H1 (cell line): ENCODE results near the gene HEXIM1. TPM values are rescaled to one million over a fixed set of nuclear protein-coding genes. Genes with fewer than 3 reads are reported as not detected.

ENCODE experiments used
- CTCF ChIA-PET: fragments of 300-600 bp; sonication (Branson Sonifier 250); formaldehyde crosslinking; loops from one replicate; lab custom pipeline; 2021; ENCODE audit not compliant: partially characterized antibody; lab: Charles Lee
- POLR2A ChIA-PET: fragments of 300-600 bp; sonication (Branson Sonifier 250); formaldehyde crosslinking; loops from one replicate; lab custom pipeline; 2021; ENCODE audit warnings: inconsistent platforms; ENCODE audit not compliant: partially characterized antibody; lab: Charles Lee
- DNase-seq, 2 experiments: peaks; one replicate each; pipeline versions ENCODE4 v3.0.0 to v3.0.0-alpha.2; 2010 to 2022; ENCODE audit warnings: low spot score in 2 of 2, low read depth in 1 of 2, mixed read lengths in 1 of 2
- FAIRE-seq: peaks from 2 replicates; lab custom pipeline; 2011; peaks lifted over from hg19 to GRCh38; lab: Jason Lieb, UNC
- H2AFZ ChIP-seq: 2 replicates; pipeline ENCODE4 v1.8.1; 2012; ENCODE audit warnings: low read length, inconsistent platforms
- H2AK5ac ChIP-seq: 2 replicates; pipeline ENCODE4 v1.6.1; 2013; ENCODE audit warnings: low read depth, low read length
- H2BK120ac ChIP-seq: replicated peaks from 2 replicates; pipeline ENCODE3; 2013; ENCODE audit warnings: low read depth, low read length, inconsistent platforms
- H2BK12ac ChIP-seq: 2 replicates; pipeline ENCODE4 v1.6.1; 2013; ENCODE audit warnings: low read depth, low read length
- H2BK15ac ChIP-seq: 2 replicates; pipeline ENCODE4 v1.6.1; 2013; ENCODE audit warnings: low read length
- H2BK20ac ChIP-seq: 2 replicates; pipeline ENCODE4 v1.6.1; 2013; ENCODE audit warnings: low read length
- H2BK5ac ChIP-seq: 2 replicates; pipeline ENCODE4 v1.6.1; 2013; ENCODE audit warnings: low read depth, low read length
- H3K14ac ChIP-seq: 2 replicates; pipeline ENCODE4 v1.6.1; 2013; ENCODE audit warnings: inconsistent platforms; ENCODE audit not compliant: insufficient read length
- H3K18ac ChIP-seq: 2 replicates; pipeline ENCODE4 v1.6.1; 2013; ENCODE audit warnings: low read length; ENCODE audit errors: extremely low read depth
- H3K23ac ChIP-seq: 2 replicates; pipeline ENCODE4 v1.6.1; 2013; ENCODE audit warnings: inconsistent platforms; ENCODE audit not compliant: insufficient read length
- H3K23me2 ChIP-seq: 2 replicates; pipeline ENCODE4 v1.6.1; 2013; ENCODE audit warnings: low read depth, low read length
- H3K27ac ChIP-seq: 2 replicates; pipeline ENCODE4 v1.6.1; 2011; ENCODE audit warnings: low read depth, low read length, inconsistent platforms
- H3K27me3 ChIP-seq, 4 experiments: replicated peaks in 1 of 4; 1 replicate in 1 of 4; 2 replicates in 3 of 4; pipeline versions ENCODE4 v1.6.1 to v1.8.1; 2011 to 2013; ENCODE audit warnings: low read length in 3 of 4, mild to moderate bottlenecking in 3 of 4, inconsistent platforms in 2 of 4, mixed read lengths in 2 of 4, moderate library complexity in 1 of 4; ENCODE audit not compliant: control insufficient read depth in 3 of 4, insufficient read depth in 3 of 4; ENCODE audit errors: extremely low read depth in 1 of 4
- H3K36me3 ChIP-seq, 4 experiments: 2 replicates each; pipeline versions ENCODE4 v1.6.1 to v1.8.1; 2011 to 2013; ENCODE audit warnings: mild to moderate bottlenecking in 4 of 4, low read length in 3 of 4, moderate library complexity in 2 of 4, control low read depth in 1 of 4, inconsistent platforms in 1 of 4; ENCODE audit not compliant: insufficient read depth in 4 of 4, control insufficient read depth in 2 of 4
- H3K4ac ChIP-seq: replicated peaks from 2 replicates; pipeline ENCODE3; 2013; ENCODE audit warnings: low read length, low read depth, mixed read lengths, inconsistent platforms; ENCODE audit not compliant: insufficient read length
- H3K4me1 ChIP-seq, 4 experiments: replicated peaks in 1 of 4; 1 replicate in 1 of 4; 2 replicates in 3 of 4; pipeline versions ENCODE4 v1.6.1 to v1.8.1; 2011 to 2013; ENCODE audit warnings: low read length in 3 of 4, inconsistent platforms in 2 of 4, mixed read lengths in 1 of 4; ENCODE audit not compliant: insufficient read depth in 4 of 4, control insufficient read depth in 3 of 4
- H3K4me2 ChIP-seq, 2 experiments: 2 replicates each; pipeline versions ENCODE4 v1.6.1 to v1.8.1; 2011 to 2013; ENCODE audit warnings: low read depth in 2 of 2, low read length in 2 of 2, control low read depth in 1 of 2, inconsistent platforms in 1 of 2, mild to moderate bottlenecking in 1 of 2; ENCODE audit not compliant: insufficient read depth in 1 of 2
- H3K4me3 ChIP-seq, 4 experiments: fragments of 200-600, 300-600 bp in 1 of 4; sonication (generic), shearing (Covaris generic), sonication (Bioruptor Twin) in 1 of 4; 2 replicates each; pipeline versions ENCODE4 v1.5.1 to v1.8.1; 2011 to 2016; ENCODE audit warnings: low read length in 4 of 4, low read depth in 3 of 4, control low read depth in 2 of 4, inconsistent platforms in 2 of 4, mild to moderate bottlenecking in 2 of 4, mixed read lengths in 1 of 4, moderate library complexity in 1 of 4; ENCODE audit not compliant: insufficient read depth in 2 of 4; ENCODE audit errors: extremely low read depth in 1 of 4
- H3K56ac ChIP-seq: replicated peaks from 2 replicates; pipeline ENCODE3; 2013; ENCODE audit warnings: low read depth, mild to moderate bottlenecking, mixed read lengths, low read length, inconsistent platforms; ENCODE audit not compliant: insufficient read length
- H3K79me1 ChIP-seq: 2 replicates; pipeline ENCODE4 v1.6.1; 2013; ENCODE audit warnings: low read depth, low read length, control low read depth
- H3K79me2 ChIP-seq, 2 experiments: 2 replicates each; pipeline versions ENCODE4 v1.6.1 to v1.8.1; 2012 to 2013; ENCODE audit warnings: low read length in 2 of 2, mild to moderate bottlenecking in 2 of 2, inconsistent platforms in 1 of 2; ENCODE audit not compliant: insufficient read depth in 2 of 2, control insufficient read depth in 1 of 2
- H3K9ac ChIP-seq, 4 experiments: replicated peaks in 1 of 4; 1 replicate in 1 of 4; 2 replicates in 3 of 4; pipeline versions ENCODE4 v1.6.1 to v1.8.1; 2011 to 2013; ENCODE audit warnings: low read depth in 3 of 4, low read length in 3 of 4, control low read depth in 2 of 4, mild to moderate bottlenecking in 2 of 4, moderate library complexity in 2 of 4, inconsistent platforms in 1 of 4; ENCODE audit errors: extremely low read depth in 1 of 4
- H3K9me3 ChIP-seq, 2 experiments: 2 replicates each; pipeline versions ENCODE4 v1.6.1 to v1.8.1; 2012 to 2013; ENCODE audit warnings: mild to moderate bottlenecking in 2 of 2, moderate library complexity in 2 of 2, control low read depth in 1 of 2, inconsistent platforms in 1 of 2, low read depth in 1 of 2, low read length in 1 of 2, mixed read lengths in 1 of 2; ENCODE audit not compliant: insufficient read depth in 2 of 2
- H4K20me1 ChIP-seq, 2 experiments: replicated peaks in 1 of 2; 2 replicates each; pipeline versions ENCODE3 to v1.8.1; 2011 to 2013; ENCODE audit warnings: inconsistent platforms in 2 of 2, low read length in 2 of 2, mild to moderate bottlenecking in 1 of 2; ENCODE audit not compliant: insufficient read depth in 2 of 2, control insufficient read depth in 1 of 2
- H4K5ac ChIP-seq: 2 replicates; pipeline ENCODE4 v1.6.1; 2013; ENCODE audit warnings: low read length, low read depth, mixed read lengths, inconsistent platforms; ENCODE audit not compliant: insufficient read length
- H4K8ac ChIP-seq: 2 replicates; pipeline ENCODE4 v1.8.0; 2013; ENCODE audit warnings: mild to moderate bottlenecking, moderate library complexity, low read length, inconsistent platforms; ENCODE audit not compliant: insufficient read depth; ENCODE audit errors: extremely low read depth
- H4K91ac ChIP-seq: replicated peaks from 2 replicates; pipeline ENCODE3; 2013; ENCODE audit warnings: low read length, mixed read lengths, inconsistent platforms; ENCODE audit not compliant: insufficient read length
- BACH1 ChIP-seq: IDR thresholded peaks from 2 replicates; pipeline ENCODE4 v1.6.1; 2012; ENCODE audit warnings: low read length, improper control_type of control experiment
- BCL11A ChIP-seq, 2 experiments: IDR thresholded peaks; one replicate each; pipeline ENCODE4 v1.6.1; 2011; ENCODE audit warnings: low read depth in 2 of 2, low read length in 2 of 2, mild to moderate bottlenecking in 2 of 2
- BRCA1 ChIP-seq: IDR thresholded peaks from 2 replicates; pipeline ENCODE4 v1.6.1; 2012; ENCODE audit warnings: low read depth, low read length, improper control_type of control experiment
- EGR1 ChIP-seq: IDR thresholded peaks from 2 replicates; pipeline ENCODE4 v1.6.1; 2011; ENCODE audit warnings: low read depth, low read length, borderline replicate concordance
- EZH2 ChIP-seq: fragments of 200-600 bp; sonication (generic); IDR thresholded peaks from 2 replicates; pipeline ENCODE4 v1.7.1; 2012; ENCODE audit warnings: low read depth, mild to moderate bottlenecking, moderate library complexity, low read length, inconsistent platforms; ENCODE audit not compliant: severe bottlenecking
- FOSL1 ChIP-seq: IDR thresholded peaks from 2 replicates; pipeline ENCODE4 v1.6.1; 2011; ENCODE audit warnings: mild to moderate bottlenecking, low read depth, low read length, moderate library complexity; ENCODE audit not compliant: insufficient read depth
- GTF2F1 ChIP-seq: IDR thresholded peaks from 2 replicates; pipeline ENCODE4 v1.6.1; 2012; ENCODE audit warnings: low read depth, low read length, improper control_type of control experiment, borderline replicate concordance
- MAFK ChIP-seq: IDR thresholded peaks from 2 replicates; pipeline ENCODE4 v1.6.1; 2012; ENCODE audit warnings: low read depth, mild to moderate bottlenecking, improper control_type of control experiment, low read length
- PHF8 ChIP-seq: fragments of 200-600 bp; sonication (generic); conservative IDR thresholded peaks from 2 replicates; pipeline ENCODE4 v1.7.1; 2012; ENCODE audit warnings: low read depth, mild to moderate bottlenecking, inconsistent platforms, low read length, moderate library complexity
- POLR2A ChIP-seq, 2 experiments: IDR thresholded peaks; 1 replicate in 1 of 2; 2 replicates in 1 of 2; pipeline ENCODE4 v1.6.1; 2011; ENCODE audit warnings: low read depth in 2 of 2, low read length in 2 of 2, mild to moderate bottlenecking in 2 of 2; ENCODE audit errors: control extremely low read depth in 1 of 2
- SP2 ChIP-seq: IDR thresholded peaks from 2 replicates; pipeline ENCODE4 v1.6.1; 2012; ENCODE audit warnings: mild to moderate bottlenecking, low read length, inconsistent platforms
- SP4 ChIP-seq: IDR thresholded peaks from 2 replicates; pipeline ENCODE4 v1.6.1; 2012; ENCODE audit warnings: low read length, inconsistent platforms
- TEAD4 ChIP-seq: IDR thresholded peaks from 2 replicates; pipeline ENCODE4 v1.6.1; 2012; ENCODE audit warnings: low read depth, low read length, inconsistent platforms, mixed read lengths
- YY1 ChIP-seq: IDR thresholded peaks from 2 replicates; pipeline ENCODE4 v1.6.1; 2011; ENCODE audit warnings: low read depth, mild to moderate bottlenecking, low read length
- WGBS, 2 experiments: shearing (Covaris generic) in 1 of 2; methylation state at CpG; one replicate each; pipeline versions ENCODE4 v1.1.6 to v1.1.7; 2013 to 2015; ENCODE audit warnings: low lambda C conversion rate in 2 of 2, mixed read lengths in 2 of 2, inconsistent platforms in 1 of 2, low coverage in 1 of 2, missing lambda C conversion rate in 1 of 2; ENCODE audit not compliant: insufficient replicate concordance in 2 of 2, insufficient coverage in 1 of 2, insufficient read length in 1 of 2; ENCODE audit errors: extremely low coverage in 1 of 2, missing lambda C conversion rate in 1 of 2; 5-methylcytosine and 5-hydroxymethylcytosine counted together
- polyA plus RNA-seq, 7 experiments: library from polyadenylated mRNA; depleted of rRNA in 3 of 7; stranded (reverse) in 5 of 7; unstranded in 2 of 7; fragments of >200 nt in 5 of 7; fragments of 200-250 nt in 2 of 7; gene quantifications; 1 replicate in 5 of 7; 2 replicates in 1 of 7; 4 replicates in 1 of 7; pipeline versions ENCODE4 v1.2.1 to v1.2.3, GENCODE V29; 2011 to 2013; ENCODE audit warnings: missing spikeins in 2 of 7, mixed read lengths in 2 of 7
- total RNA-seq: library from RNA; stranded (reverse); fragmentation: NEBNext Ultra II Directional; extraction: Animal tissue kit (Norgen Biotek cat#: 25700); gene quantifications from 2 replicates; pipeline ENCODE4 v1.2.1, GENCODE V29; 2021
- TF ChIP-seq, protein P1 (sequence below): IDR thresholded peaks from 2 replicates; pipeline ENCODE4 v1.6.1; 2011; ENCODE audit warnings: low read depth, mild to moderate bottlenecking, low read length; ENCODE audit not compliant: insufficient read depth

HEXIM1 gene
- total and polyA plus RNA-seq, 2 of the 8 experiments (the other 6 are each of a cell fraction or from before 2014, with no cell fraction given), result 9.1 to 38.3 TPM

DNA sequence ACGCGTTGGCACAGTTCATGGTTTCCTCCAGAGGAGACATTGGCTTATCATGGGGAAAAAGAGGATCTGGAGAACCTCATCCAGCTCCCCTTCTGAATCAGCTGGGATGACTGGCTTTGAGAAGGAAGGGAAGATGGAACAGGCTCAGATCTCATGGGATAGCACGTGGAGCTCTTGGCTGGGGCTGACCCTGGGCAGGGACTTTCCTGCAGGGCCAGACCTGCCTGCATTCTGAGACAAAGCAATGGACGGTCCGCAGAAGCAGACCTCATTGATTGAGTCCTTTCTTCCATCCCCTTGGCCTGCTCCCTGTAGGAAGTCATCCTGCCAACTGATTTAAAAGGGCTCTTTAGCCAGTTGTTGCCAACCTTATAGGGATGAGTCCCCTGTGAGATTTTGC is 42.2 kb upstream of the HEXIM1 start:
- no peak overlapping the region for H3K27ac ChIP-seq
- no peak overlapping the region for H3K4ac ChIP-seq
- H3K9ac ChIP-seq, result no peak overlapping the region
- H3K36me3 ChIP-seq, result peaks cover 44 to 74% (median 61%) of the 10 kb centered on the region in 4 experiments
- no peak overlapping the region for H3K14ac ChIP-seq
- no peaks in the 10 kb centered on the region for H3K23me2 ChIP-seq
- H4K8ac ChIP-seq, result no peak overlapping the region; the same call in 1 of the 2 replicates
- ChIA-PET CTCF (interaction anchor here (0.7 to 8.1 kb wide), 9 partner anchors 8 to 195 kb away, joined by 3 to 67 read pairs (median 6); partner anchors contain the start of gene ACBD4), POLR2A (interaction anchor here (0.9 to 2.0 kb wide), 4 partner anchors 8 to 13 kb away, joined by 3 to 5 read pairs (median 4); no protein-coding TSS in a partner anchor)
- DNase-seq (no peak), FAIRE-seq (no peak)
- H2AFZ ChIP-seq, result no peak overlapping the region
- H3K18ac ChIP-seq, result no peak overlapping the region
- no peak overlapping the region for H3K4me2 ChIP-seq
- no peak overlapping the region for H2BK20ac ChIP-seq
- WGBS, 2 experiments, result 85% methylated on average over 5 of the region's 5 CpGs; no CpG with 5 or more reads in 1 of the 2 experiments
- no peaks in the 10 kb centered on the region for H3K27me3 ChIP-seq
- no peak overlapping the region for H2BK5ac ChIP-seq
- no peaks in the 10 kb centered on the region for H3K79me2 ChIP-seq
- no peaks in the 10 kb centered on the region for H3K4me1 ChIP-seq
- no peak overlapping the region for H4K5ac ChIP-seq
- no peak overlapping the region for H2BK12ac ChIP-seq
- H3K79me1 ChIP-seq, result no peaks in the 10 kb centered on the region; the same call in 1 of the 2 replicates
- H2AK5ac ChIP-seq, result no peak overlapping the region
- H3K23ac ChIP-seq, result no peak overlapping the region
- no peak overlapping the region for H2BK120ac ChIP-seq
- H4K91ac ChIP-seq, result no peak overlapping the region
- H4K20me1 ChIP-seq, result peaks cover 6 to 8% of the 10 kb centered on the region in 2 experiments
- H3K4me3 ChIP-seq, result no peak overlapping the region
- H3K56ac ChIP-seq, result no peak overlapping the region
- H3K9me3 ChIP-seq, result no peaks in the 10 kb centered on the region
- H2BK15ac ChIP-seq, result no peak overlapping the region
- no peak for TF ChIP-seq BACH1
- no peak for TF ChIP-seq EZH2
- no peak for TF ChIP-seq POLR2A (IDR thresholded peaks at IDR 0.05; ENCODE audit: control extremely low read depth in 1 of 2, low read depth in 2 of 2, low read length in 2 of 2)
- TF ChIP-seq FOSL1, result no peak
- no peak for TF ChIP-seq SP2
- no peak for TF ChIP-seq EGR1
- no peak for TF ChIP-seq BCL11A (IDR thresholded peaks at IDR 0.05; ENCODE audit: low read depth in 2 of 2, low read length in 2 of 2)
- no peak for TF ChIP-seq YY1
- TF ChIP-seq, protein P1, sequence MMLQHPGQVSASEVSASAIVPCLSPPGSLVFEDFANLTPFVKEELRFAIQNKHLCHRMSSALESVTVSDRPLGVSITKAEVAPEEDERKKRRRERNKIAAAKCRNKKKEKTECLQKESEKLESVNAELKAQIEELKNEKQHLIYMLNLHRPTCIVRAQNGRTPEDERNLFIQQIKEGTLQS, result no peak
- no peak for TF ChIP-seq GTF2F1
- TF ChIP-seq BRCA1, result no peak
- TF ChIP-seq TEAD4, result no peak
- TF ChIP-seq SP4, result no peak
- TF ChIP-seq PHF8, result no peak
- no peak for TF ChIP-seq MAFK
